ENCODE data around the gene MKLN1.

The MKLN1 gene

DNA sequence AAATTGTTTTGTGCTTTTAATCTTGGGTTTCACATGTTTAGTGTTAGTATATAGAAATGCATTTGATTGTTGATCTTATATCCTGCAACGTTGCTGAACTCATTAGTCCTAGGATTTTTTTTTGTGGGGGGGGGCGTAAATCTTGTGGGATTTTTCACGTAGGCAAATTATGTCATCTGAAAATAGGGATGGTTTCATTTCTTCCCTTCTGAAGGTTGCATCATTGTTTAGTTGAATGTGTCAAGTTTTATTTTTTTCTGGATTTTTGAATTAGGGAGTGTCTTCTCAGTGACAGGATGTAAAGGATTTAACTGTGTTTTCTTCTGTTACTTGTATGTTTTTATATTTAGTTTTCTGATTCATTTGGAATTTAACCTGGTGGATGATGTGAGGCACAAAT lies 26.7 kb downstream of the MKLN1 start:
- DNase-seq (ENCODE audit: low spot score): no peak

DNA sequence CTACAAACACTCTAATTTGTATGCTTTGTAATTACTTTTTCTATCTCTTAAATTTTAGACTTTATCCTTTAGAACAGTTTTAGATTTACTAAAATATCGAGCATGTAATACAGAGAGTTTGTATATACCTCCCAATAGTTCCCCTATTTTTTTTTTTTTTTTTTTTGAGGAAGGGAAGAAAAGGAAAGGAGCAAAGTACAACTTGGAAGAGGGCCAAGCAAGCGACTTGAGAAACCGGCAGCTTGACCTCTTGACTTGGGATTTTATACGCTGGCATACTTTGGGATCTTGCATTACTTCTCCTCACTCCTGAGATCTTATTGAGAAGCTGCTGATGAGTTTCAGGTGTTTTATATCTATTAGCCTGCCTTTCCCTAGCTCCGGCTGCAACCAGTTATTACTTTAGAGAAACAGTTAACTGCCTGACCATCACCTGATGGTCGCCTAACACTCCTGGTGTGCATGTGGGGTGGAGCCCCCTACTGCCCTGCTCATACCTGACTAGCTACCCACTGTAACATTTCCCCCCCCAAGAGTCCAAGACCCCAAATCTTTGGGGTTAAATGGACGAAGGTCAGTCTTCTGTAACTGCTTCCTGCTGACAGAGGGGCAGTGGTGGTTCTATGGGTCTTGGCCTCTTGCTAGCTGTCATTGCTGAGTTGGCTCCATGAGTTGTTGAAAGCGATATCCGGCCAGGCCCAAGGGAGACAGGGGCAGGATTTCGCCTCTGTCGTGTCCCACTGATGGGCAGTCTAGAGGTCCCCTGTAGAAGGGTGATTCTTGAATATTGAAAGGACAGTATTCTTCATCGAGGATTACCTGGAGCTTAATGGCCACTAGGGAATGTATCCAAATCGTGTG lies 28.5 kb downstream of the MKLN1 start:
- DNase-seq (ENCODE audit: low spot score): no peak

DNA sequence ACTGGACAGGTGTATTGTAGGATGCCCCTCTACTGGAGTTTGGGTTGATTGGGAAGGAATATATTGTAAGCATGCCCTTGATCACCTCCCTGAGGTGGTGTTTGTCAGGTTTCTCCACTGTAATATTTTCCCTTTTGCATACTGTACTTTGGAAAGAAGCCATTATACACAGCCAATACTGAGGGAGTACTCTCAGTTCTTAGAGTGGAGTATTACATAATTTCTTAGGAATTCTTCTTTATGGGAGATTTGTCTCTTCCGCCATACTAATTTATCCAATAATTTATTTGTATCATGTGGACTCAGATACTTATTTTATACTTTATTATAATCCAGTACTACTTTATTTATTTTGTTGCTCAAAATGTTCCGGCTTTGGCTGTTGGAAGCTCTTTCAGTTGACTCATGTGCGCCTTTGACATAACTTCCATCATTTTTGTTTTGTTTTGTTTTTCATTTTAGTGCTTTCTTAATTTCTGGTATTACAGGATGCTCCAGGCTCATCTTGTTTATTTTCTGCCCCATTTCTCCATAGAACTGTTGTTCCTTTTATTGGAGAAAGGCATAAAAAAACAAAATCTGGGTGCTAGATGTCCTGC lies 29.7 kb downstream of the MKLN1 start:
- no peak for DNase-seq (ENCODE audit: low spot score)

DNA sequence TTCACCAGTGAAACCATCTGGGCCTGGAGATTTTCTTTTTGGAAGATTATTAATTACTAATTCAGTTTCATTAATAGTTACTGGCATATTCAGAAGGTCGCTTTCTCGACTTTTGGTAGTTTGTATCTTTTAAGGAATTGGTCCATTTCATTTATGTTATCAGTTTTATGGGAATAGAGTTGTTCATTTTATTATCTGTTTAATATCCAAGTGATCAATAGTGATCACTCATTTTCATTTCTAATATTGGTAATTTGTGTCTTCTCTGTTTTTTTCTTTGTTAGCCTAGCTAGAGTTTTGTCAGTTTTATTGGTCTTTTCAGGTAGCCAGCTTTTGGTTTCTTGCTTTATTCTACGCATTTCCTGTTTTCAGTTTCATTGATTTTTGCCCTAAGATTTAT lies 31.0 kb downstream of the MKLN1 start:
- no peak for DNase-seq (ENCODE audit: low spot score)

DNA sequence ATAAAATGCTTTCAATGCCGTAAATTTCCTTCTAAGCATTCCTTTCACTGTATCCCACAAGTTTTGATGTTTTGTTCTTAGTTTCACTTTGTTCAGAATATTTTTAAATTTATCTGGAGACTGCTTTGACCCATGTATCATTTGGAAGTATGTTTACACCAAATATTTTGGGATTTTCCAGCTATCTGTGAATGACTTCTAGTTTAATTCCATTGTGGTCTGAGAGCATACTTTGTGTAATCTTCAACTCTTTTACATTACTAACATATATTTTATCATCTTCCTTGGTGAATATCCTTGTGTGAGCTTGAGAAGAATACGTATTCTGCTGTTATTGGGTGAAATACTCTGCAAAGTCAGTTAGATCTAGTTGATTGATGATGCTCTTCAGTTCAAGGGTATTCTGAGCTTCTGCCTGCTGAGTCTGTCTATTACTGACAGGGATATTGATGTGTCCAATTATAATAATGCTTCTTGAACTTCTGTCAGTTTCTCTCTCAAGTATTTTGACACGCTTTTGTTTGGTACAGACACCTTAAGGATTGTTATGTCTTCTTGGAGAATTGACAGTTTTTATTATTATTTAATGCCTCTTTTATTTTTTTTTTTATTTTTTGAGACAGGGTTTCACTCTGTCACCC lies 31.6 kb downstream of the MKLN1 start:
- DNase-seq (ENCODE audit: low spot score): no peak

DNA sequence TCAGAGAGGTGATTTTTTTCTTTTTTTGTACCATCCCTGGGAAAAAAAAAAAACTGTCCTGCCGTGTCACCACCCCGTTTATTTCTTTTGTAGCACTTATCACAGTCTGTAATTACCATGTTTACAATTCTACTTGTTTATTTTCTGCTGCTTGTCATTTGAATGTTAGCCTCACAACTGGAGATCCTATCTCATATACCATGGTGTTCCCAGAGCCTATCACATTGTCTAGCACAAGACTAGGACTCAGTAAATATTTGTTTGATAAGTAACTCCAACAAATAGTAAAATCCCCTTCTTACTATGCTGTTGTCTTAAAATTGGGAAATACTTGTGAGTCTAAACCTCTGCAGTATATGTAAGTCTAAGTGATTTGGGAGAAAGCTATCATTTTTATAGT lies 36.0 kb downstream of the MKLN1 start:
- DNase-seq (ENCODE audit: low spot score): no peak

DNA sequence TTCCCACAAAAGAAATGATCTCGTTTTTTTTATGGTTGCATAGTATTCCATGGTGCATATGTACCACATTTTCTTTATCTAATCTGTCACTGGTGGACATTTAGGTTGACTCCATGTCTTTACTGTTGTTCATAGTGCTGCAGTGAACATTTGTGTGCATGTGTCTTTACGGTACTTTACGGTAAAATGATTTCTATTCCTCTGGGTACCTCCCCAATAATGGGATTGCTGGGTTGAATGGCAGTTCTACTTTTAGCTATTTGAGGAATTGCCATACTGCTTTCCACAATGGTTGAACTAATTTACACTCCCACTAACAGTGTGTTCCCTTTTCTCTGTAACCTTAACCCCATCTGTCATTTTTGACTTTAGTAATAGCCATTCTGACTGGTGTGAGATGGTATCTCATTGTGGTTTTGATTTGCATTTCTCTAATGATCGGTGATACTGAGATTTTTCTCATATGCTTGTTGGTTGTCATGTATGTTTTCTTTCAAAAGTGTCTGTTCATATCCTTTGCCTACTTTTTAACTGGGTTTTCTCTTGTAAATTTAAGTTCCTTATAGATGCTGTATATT lies 37.2 kb downstream of the MKLN1 start:
- no peak for DNase-seq (ENCODE audit: low spot score)

DNA sequence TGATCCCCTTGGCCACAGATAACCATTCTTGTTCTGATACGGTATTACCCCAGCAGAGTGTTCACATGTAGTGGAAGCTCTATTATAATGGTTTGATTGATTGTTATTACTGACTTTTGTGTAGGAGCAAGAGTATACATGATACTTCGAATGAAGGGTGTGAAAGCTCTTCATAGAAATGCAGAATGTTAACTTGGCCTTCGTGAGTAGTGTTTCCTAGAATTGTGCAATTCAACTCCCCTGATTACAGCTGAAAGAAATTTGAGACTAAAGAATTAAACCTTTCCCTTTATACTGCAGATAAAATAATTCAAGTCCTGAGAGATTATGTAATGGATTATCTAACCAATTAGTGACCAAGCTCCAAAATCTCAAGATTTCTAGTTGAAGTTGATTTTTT lies 38.2 kb downstream of the MKLN1 start:
- peak; percentile 8 for DNase-seq (ENCODE audit: low spot score)

DNA sequence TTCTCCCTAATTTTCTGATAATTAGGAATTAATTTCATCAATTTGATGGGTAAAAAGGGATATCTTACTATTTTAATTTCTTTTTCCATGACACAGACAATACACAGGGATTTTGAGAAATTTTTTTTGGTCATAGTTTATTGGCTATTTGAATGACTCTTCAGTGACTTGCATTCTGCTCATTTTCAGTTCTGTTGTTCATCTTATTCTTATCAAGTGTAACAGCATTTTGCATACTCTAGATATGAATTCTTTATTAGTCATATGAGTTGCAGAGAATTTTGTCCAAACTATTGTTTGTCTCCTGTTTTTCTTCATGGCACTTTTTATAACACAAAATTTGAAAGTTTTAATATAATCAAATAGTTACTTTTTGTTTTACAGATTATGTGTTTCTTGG lies 41.7 kb downstream of the MKLN1 start:
- DNase-seq (ENCODE audit: low spot score): no peak

DNA sequence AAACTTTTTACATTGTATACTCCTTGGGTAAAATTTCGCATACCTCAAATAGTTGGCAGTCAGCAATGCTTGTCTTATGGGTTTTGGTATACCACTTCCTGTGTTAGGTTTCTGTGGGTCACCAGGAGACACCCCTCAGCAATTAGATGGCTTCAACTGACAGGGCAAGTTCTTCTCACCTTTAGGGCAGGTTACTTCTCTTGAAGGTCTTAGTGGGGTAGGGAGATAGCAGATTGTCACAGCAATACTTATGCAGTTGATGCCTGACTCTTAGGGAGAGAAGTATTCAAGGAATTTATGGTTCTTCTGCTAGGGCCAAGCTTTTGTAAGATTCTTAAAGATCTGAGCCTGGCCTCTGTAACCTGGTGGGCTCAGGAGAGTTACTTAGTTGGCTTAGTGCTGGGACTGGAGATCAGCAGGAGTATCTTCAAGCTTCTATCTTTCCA lies 42.9 kb downstream of the MKLN1 start:
- peak; percentile 28 for DNase-seq (ENCODE audit: low spot score)

DNA sequence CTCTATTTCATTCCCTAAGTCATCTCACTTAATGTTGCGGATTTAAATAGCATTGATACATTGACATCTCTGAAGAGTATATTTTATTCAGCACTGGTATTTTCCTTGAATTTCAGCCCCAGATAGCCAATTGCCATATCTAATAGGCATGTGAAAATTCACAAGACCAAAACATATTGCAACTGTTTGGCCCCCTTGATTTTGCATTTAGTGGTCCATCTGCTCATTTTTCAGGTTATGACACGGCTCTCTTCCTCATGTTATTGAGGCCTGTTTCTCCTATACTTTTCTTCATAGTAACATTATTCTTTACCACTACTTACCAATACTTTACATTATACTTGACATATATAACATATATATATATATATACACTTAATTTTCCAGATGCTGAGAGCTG lies 43.7 kb downstream of the MKLN1 start:
- no peak for DNase-seq (ENCODE audit: low spot score)

DNA sequence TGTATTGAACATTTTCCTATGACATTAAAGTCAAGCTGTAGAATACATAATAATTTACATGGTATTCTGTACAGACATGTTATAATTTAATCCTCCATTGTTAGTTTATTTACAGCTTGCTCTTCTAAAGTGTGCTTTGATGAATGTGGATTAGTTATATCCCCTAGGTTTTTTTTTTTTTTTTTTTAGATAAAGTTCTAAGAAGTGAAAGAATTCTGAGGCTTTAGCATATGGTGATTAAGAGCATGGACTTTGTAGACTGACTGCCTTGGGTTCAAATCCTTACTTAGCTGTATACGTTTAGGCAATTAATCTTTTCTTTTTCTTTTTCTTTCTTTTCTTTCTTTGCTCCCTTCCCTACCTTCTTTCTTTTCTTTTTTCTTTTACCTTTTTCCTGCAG lies 44.9 kb downstream of the MKLN1 start:
- no peak for DNase-seq (ENCODE audit: low spot score)

DNA sequence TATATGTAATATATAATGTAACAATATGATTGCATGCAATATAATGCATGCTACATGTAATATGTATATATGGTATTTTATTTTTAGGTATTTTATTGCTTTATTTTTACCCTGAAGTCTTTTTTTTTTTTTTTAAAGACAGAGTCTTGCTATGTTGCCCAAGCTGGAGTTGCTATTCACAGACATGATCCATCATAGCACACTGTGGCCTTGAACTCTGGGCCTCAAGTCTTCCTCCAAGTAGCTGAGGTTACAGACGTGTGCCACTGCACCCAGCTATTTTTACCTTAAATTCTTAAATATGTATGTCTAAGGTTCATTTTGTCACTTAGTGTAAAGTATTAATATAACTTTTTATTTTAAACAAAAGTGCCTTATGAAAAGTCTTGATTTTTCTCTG lies 47.1 kb downstream of the MKLN1 start:
- DNase-seq (ENCODE audit: low spot score): no peak

DNA sequence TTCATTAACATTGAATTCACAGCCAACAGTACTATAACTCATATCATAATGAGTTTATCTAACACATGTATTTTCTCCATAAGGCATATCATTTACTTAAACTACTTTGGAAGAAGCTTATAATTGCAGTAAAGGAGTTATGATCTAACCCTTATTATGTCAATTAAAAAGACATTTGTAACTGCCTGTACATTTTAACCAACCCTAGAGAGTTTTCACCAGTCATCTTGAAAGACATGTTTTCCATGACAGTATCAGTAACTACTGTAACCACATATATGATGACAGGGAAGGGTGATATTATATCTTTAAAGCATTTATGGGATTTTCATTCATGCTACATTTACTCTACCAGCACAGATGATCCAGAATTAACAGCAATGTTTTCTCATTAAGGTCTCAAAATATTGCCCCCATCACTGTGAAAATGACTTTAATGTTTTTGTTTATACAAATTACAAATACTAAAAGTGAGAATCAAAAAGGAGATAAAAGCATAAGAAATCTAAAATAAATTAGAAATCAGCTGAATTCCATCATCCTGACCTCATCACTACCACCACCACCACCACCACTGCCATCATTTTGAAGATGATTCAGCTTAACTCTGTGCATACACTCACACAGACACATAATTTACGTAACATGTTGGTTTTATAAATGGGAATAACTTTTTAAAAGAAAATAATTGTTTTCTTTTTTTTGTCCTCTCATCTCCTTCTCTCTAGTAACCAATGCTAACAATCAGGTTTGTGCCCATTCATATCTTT lies 53.6 kb downstream of the MKLN1 start:
- DNase-seq (ENCODE audit: low spot score): peak; percentile 38

DNA sequence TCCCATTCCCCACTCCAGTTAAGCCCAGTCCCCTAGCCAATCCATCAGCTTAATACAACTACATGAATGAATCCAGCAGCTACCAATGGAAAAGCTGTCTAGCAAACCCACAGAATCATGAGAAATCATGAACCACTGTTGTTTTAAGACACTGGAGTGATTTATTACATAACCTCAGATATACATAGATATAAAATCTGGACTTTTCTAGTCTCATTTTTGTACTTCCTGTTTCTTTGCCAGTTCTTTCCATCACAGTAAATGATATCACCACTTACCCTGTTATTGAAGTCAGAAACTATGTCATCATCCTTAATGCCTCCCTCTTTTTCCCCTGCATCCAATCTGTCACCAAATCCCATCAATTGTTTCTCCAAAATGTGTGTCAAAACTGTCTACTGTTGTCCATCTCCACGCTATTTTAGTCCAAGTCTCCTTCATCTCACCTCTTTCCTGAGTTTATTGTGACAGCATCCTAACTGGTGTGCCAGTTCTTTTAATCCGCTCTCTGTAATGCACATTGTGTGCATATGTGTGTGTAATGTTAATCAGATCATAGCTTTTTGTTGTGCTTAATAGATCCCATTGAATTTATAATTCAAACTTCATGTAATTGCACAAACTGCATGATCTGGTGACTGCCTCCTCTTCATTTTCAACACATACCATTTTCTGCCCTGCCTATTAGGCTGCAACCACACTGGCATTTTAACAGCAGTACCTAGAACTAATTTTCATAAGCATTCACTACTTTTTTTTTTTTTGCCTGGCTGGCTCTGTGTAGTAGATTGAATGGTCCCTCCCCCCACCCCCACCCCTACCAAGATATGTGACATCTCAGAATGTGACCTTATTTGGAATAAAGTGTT lies 56.0 kb downstream of the MKLN1 start:
- no peak for DNase-seq (ENCODE audit: low spot score)

DNA sequence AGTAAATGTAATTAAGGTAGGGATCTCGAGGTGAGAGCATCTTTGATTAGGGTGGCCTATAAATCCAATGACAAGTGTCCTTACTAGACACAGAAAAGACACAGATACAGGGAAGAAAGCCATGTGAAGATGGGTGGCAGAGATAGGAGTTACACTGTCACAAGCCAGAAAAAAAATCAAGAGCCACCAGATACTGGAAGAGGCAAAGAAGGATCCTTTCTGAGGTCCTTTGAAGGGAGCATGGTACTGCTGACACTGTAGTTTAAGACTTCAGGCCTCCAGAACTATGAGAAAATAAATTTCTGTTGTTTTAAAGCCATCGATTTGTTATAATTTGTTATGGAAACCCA lies 56.6 kb downstream of the MKLN1 start:
- DNase-seq (ENCODE audit: low spot score): no peak

DNA sequence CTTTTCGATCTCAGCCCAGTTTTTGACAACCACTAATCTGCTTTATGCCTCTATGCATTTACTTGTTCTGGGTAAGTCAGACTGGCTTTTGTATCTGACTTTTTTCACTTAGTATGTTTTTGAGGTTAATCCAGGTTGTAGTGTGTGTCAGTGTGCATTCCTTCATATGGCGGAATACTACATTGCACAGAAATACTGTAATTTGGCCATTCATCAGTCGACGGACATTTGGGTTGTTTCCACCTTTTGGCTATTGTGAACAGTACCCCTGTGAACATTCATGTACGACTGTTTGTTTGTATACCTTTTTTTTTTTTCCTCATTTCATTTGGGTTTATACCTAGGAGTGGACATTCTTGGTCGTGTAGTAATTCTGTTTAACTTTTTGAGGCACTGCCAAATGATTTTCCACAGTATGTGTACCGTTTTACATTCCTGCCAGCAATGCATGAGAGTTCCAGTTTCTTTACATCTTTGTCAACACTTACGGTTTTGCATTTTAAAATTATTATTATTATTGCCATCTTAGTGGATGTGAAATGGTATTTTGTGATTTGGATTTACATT lies 57.4 kb downstream of the MKLN1 start:
- DNase-seq (ENCODE audit: low spot score): no peak

DNA sequence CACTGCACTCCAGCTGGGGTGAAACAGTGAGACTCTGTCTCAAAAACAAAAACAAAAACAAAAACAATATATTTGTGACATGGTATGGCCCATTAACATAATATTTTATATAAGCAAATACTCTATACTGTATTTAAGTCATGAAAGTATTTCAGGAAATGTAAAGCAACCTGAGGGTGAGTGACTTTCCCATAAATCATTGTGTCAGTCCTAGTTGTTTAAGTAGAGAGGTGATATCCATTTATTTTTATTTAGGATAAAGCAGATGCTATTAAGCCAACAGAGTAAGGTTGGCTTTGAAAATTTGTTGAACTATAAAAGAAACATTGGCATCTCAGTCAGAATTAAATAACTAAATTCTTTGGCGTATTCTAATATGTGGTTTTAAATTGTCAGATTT lies 60.5 kb downstream of the MKLN1 start:
- DNase-seq (ENCODE audit: low spot score): no peak

DNA sequence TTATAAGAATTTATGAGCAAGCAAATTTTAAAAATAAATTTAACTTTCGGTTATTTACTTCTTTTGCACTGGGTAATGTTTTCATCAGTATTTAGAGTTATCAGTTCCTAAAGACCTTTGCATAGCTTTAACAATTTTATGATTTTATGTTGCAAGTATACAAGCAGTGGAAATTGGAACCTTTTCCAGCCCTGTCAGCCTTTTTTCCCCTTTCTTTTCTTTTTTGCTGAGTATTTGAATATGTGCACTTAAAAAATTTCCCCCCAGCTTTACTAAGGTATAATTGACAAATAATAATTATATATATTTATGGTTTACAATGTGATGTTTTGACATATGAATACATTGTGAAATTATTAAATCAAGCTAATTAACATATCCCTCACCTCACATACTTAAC lies 62.6 kb downstream of the MKLN1 start:
- no peak for DNase-seq (ENCODE audit: low spot score)

DNA sequence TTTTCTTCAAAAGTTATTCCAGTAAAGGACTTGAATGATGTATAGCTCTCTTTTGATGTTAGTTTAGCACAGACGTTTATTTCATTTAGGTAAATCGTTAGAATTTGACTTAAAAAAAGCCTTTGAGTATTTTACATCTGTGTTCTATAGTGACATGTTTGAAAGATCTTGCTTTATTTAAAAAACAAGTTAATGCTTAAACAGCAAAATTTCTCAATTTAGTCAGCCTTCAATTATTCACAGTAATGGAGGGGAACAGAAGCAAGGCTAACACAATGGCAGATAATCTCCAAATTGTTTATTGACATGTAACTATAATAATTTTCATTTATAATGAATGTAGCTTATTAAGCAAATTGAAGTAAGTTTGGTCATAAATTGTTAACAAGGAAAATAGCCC lies 63.5 kb downstream of the MKLN1 start:
- no peak for DNase-seq (ENCODE audit: low spot score)

DNA sequence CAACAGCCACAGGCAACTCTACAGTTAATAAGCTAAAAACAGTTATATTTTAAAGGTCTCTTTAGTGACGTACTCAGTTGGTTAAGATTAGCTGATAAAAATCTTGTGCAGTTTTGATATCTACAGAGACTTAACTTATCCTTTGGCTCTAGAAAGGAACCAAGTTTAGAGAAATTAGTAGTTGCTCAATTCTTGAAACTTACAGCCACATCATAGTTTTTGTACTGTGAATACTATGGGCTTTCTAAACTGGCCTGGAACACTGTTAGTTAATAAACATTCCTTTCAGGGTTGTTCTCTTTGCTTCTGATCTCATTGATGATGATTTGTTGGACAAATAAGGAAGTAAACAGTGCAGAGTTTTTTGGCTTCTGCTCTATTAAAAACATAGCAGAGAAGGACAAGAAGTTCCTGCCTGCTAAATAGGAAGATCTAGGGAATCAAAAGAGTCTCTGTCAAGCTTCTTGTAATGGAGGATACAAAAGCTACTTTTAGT lies 73.1 kb downstream of the MKLN1 start:
- DNase-seq (ENCODE audit: low spot score): peak; percentile 9

Data from AG08395 (cell line).